CD4-positive, alpha-beta T cell (primary cell): ENCODE results near the gene GPR151. TPM values are rescaled to one million over a fixed set of nuclear protein-coding genes. Genes with fewer than 3 reads are reported as not detected.

Experiments
- ATAC-seq: fragments of 200-7000 bp; cut with Tn5 transposase; one replicate; pipeline ENCODE4 v1.10.0; 2022; ENCODE audit warnings: mild to moderate bottlenecking; ENCODE audit not compliant: poor library complexity
- CTCF ChIA-PET: fragments of 350-600 bp; sonication (Branson Sonifier 250); formaldehyde crosslinking; loops from one replicate; lab custom pipeline; 2021; ENCODE audit warnings: antibody characterized with exemption, inconsistent platforms; lab: Charles Lee
- POLR2A ChIA-PET: fragments of 350-600 bp; sonication (Branson Sonifier 250); formaldehyde crosslinking; loops from one replicate; lab custom pipeline; 2021; ENCODE audit warnings: antibody characterized with exemption, inconsistent platforms; lab: Charles Lee
- DNase-seq, 14 experiments: peaks; one replicate each; pipeline ENCODE4 v3.0.0-alpha.2; 2013 to 2020; ENCODE audit warnings: mixed read lengths in 2 of 14
- H3K27ac ChIP-seq, 2 donors: one replicate each; pipeline versions ENCODE4 v1.5.1 to v1.7.0; 2013; ENCODE audit warnings: low read length in 2 of 2, low read depth in 1 of 2, mild to moderate bottlenecking in 1 of 2
- H3K27me3 ChIP-seq, 2 experiments: 1 replicate in 1 of 2; 2 replicates in 1 of 2; pipeline versions ENCODE4 v1.6.1 to v1.7.0; 2013; ENCODE audit warnings: low read length in 2 of 2, control low read depth in 1 of 2, mild to moderate bottlenecking in 1 of 2, moderate library complexity in 1 of 2; ENCODE audit not compliant: insufficient read depth in 2 of 2, control insufficient read depth in 1 of 2
- H3K36me3 ChIP-seq: one replicate; pipeline ENCODE4 v1.6.1; 2013; ENCODE audit warnings: low read length, control low read depth; ENCODE audit not compliant: insufficient read depth
- H3K4me1 ChIP-seq: one replicate; pipeline ENCODE4 v1.6.1; 2013; ENCODE audit warnings: low read length, control low read depth; ENCODE audit not compliant: insufficient read depth
- H3K4me3 ChIP-seq: one replicate; pipeline ENCODE4 v1.5.1; 2013; ENCODE audit warnings: mild to moderate bottlenecking, low read length, moderate library complexity
- H3K9me3 ChIP-seq, 2 experiments: 1 replicate in 1 of 2; 2 replicates in 1 of 2; pipeline versions ENCODE4 v1.6.1 to v1.7.0; 2013; ENCODE audit warnings: low read length in 2 of 2, mild to moderate bottlenecking in 2 of 2, control low read depth in 1 of 2, moderate library complexity in 1 of 2; ENCODE audit not compliant: control insufficient read depth in 1 of 2, insufficient read depth in 1 of 2
- H3K27ac Mint-ChIP-seq: one replicate; pipeline ENCODE4 v1.8.0; 2020; ENCODE audit warnings: mixed read lengths
- H3K27me3 Mint-ChIP-seq: one replicate; pipeline ENCODE4 v1.8.0; 2021; ENCODE audit warnings: mixed read lengths
- H3K36me3 Mint-ChIP-seq: one replicate; pipeline ENCODE4 v1.8.0; 2021; ENCODE audit warnings: low read depth, mixed read lengths
- H3K4me1 Mint-ChIP-seq: one replicate; pipeline ENCODE4 v1.8.0; 2021; ENCODE audit warnings: low read depth, mixed read lengths
- H3K4me3 Mint-ChIP-seq: one replicate; pipeline ENCODE4 v1.8.0; 2020; ENCODE audit warnings: mild to moderate bottlenecking, mixed read lengths
- H3K9me3 Mint-ChIP-seq: one replicate; pipeline ENCODE4 v1.8.0; 2020; ENCODE audit warnings: mixed read lengths
- intact Hi-C, 2 experiments: fragments of 100-400 bp; cut with DNase I in 1 of 2; cut with micrococcal nuclease in 1 of 2; formaldehyde crosslinking; loops; one replicate each; pipeline versions ENCODE4 v1.15.1 to v1.9.0; 2023 to 2025; cut with DNase I, micrococcal nuclease
- polyA plus RNA-seq, 2 donors: library from polyadenylated mRNA; unstranded; fragments of 120-200 nt; gene quantifications; one replicate each; pipeline ENCODE4 v1.2.1, GENCODE V29; 2013
- total RNA-seq, 174 experiments: library from RNA in 2 of 174; stranded (reverse) in 2 of 174; gene quantifications; one replicate each; pipeline ENCODE4 v1.2.3 and lab custom pipeline; 2021 to 2026
- TF ChIP-seq, protein P1 (sequence below): fragments of 200-600 bp; IDR thresholded peaks from one replicate; pipeline ENCODE4 v1.8.0; 2022; ENCODE audit warnings: antibody characterized with exemption, mild to moderate bottlenecking

GPR151 gene
- not detected for total RNA-seq
- polyA plus RNA-seq (2013, experiment 1 of 2) = not detected
- polyA plus RNA-seq (2013, experiment 2 of 2) = not detected
- 0 to 0.20 (median 0) reads per million in 172 experiments for total RNA-seq (lab: John Stamatoyannopoulos, UW)

DNA sequence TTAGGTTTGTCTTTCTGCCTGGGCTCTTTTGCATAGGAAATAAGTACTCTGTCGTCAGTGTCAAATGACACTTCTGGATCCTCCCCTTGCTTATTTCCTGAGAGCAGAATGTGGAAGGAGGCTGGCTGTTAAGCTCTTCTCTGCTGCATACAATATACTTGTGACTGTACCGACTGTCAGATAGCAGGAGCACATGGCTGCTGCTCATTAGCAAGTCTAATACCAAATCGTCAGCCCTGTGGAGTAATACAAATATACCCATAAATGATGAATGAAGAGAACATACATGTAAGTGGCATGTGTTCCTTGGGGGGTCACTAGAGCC lies at the start of gene GPR151:
Gene GPR151 (minus strand): TSS at position 40 of the 325 bp plus-strand sequence. CDS start 77 bp downstream, outside the sequence.
- H3K4me1 ChIP-seq = no peaks in the 10 kb centered on the region
- CTCF ChIA-PET = interaction anchor here (1.1 kb wide), 1 partner anchor 12 kb away, joined by 4 read pairs; no protein-coding TSS in a partner anchor

DNA sequence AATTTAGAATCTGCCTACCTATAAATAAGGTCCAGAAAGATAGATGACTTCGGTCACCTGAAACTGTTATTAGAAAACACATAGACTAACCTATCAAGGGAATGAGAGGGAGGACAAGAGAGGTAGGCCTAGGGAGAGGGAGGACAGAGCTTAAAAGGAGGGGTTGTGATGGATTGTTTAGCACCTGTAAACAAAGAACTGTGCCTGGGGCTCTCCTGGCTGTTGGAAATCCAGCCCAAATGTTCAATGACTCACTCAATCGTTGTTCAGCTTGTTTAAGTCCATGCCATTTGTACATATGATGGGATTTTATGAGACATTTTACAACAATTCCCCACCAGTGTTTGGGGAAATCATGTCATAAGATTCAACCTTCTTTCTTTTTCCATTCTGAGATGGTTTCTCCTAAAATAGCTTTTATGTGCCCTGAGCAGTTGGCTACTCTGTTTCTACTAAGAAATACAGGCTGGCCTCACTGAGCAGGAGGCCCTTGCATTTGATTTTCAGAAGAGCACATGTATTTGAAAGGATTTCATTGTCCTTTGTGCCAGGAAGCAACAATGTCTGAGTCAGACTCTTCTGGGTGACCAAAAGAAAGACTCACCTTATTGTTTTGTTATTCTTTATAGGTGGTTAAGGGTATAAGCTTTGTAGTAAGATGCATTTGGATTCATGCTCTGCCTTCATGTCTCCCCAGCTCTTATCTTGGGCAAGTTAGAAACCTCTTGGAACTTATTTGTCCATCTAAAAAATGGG lies 48.2 kb upstream of the GPR151 start:
- DNase-seq = no peak
- Mint-ChIP-seq H3K4me1 (no peaks in the 10 kb centered on the region), H3K27me3 (no peaks in the 10 kb centered on the region), H3K36me3 (no peaks in the 10 kb centered on the region), H3K4me3 (no peak overlapping the region), H3K9me3 (no peaks in the 10 kb centered on the region), H3K27ac (no peak overlapping the region)
- TF ChIP-seq, protein P1, sequence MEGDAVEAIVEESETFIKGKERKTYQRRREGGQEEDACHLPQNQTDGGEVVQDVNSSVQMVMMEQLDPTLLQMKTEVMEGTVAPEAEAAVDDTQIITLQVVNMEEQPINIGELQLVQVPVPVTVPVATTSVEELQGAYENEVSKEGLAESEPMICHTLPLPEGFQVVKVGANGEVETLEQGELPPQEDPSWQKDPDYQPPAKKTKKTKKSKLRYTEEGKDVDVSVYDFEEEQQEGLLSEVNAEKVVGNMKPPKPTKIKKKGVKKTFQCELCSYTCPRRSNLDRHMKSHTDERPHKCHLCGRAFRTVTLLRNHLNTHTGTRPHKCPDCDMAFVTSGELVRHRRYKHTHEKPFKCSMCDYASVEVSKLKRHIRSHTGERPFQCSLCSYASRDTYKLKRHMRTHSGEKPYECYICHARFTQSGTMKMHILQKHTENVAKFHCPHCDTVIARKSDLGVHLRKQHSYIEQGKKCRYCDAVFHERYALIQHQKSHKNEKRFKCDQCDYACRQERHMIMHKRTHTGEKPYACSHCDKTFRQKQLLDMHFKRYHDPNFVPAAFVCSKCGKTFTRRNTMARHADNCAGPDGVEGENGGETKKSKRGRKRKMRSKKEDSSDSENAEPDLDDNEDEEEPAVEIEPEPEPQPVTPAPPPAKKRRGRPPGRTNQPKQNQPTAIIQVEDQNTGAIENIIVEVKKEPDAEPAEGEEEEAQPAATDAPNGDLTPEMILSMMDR = no peak
- POLR2A ChIA-PET = no interaction called here
- H3K4me3 ChIP-seq = no peak overlapping the region
- H3K27me3 ChIP-seq = peaks cover 0 to 5% of the 10 kb centered on the region in 2 experiments
- intact Hi-C loops = no loop called here
- H3K36me3 ChIP-seq = no peaks in the 10 kb centered on the region
- H3K9me3 ChIP-seq = no peaks in the 10 kb centered on the region
- CTCF ChIA-PET = no interaction called here
- no peak overlapping the region for H3K27ac ChIP-seq
- no peaks in the 10 kb centered on the region for H3K4me1 ChIP-seq
- ATAC-seq = no peak

More for the DNA sequence above, at the start of gene GPR151:
- Histone ChIP-seq H3K27ac (no peak within 1 kb of the TSS), H3K36me3 (peaks cover 5% of the 10 kb centered on the region), H3K9me3 (no peaks in the 10 kb centered on the region), H3K4me3 (no peak within 1 kb of the TSS), H3K27me3 (no peaks in the 10 kb centered on the region)
- ATAC-seq (no peak), DNase-seq (no peak)
- Mint-ChIP-seq H3K4me3 (no peak within 1 kb of the TSS), H3K27ac (no peak within 1 kb of the TSS), H3K4me1 (no peaks in the 10 kb centered on the region), H3K27me3 (no peaks in the 10 kb centered on the region), H3K36me3 (peaks cover 16% of the 10 kb centered on the region), H3K9me3 (no peaks in the 10 kb centered on the region)
- POLR2A ChIA-PET = no interaction called here
- TF ChIP-seq, protein P1 = no peak
- intact Hi-C loops = no loop called here

DNA sequence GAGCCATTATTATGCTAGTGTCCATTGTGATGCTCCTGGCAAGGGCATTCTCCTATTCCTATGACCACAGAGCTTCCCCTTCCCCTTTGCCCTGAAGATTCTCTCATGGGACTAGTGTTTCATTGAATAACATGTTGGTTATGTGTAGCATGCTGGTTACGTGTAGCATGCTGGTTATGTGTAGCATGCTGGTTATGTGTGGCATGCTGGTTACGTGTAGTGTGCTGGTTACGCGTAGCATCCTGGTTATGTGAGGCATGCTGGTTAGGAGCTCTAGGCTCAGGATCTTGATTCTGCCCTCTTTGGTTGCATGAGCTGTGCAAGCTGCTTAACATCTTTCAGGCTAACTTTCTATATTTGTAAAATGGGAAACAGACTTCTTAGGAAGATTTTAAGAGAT lies 46.5 kb upstream of the GPR151 start:
- H3K36me3 ChIP-seq = no peaks in the 10 kb centered on the region
- no peak overlapping the region for H3K4me3 ChIP-seq
- no peak for DNase-seq
- intact Hi-C loops = no loop called here
- peaks cover 0 to 5% of the 10 kb centered on the region in 2 experiments for H3K27me3 ChIP-seq
- ATAC-seq = no peak
- H3K27ac Mint-ChIP-seq = no peak overlapping the region
- H3K9me3 Mint-ChIP-seq = no peaks in the 10 kb centered on the region
- no peak overlapping the region for H3K27ac ChIP-seq
- no peaks in the 10 kb centered on the region for H3K4me1 ChIP-seq
- no peaks in the 10 kb centered on the region for H3K4me1 Mint-ChIP-seq
- H3K27me3 Mint-ChIP-seq = peaks cover 3% of the 10 kb centered on the region
- H3K36me3 Mint-ChIP-seq = no peaks in the 10 kb centered on the region
- ChIA-PET POLR2A (no interaction called here), CTCF (interaction anchor here (1.2 kb wide), 1 partner anchor 10 kb away, joined by 3 read pairs; no protein-coding TSS in a partner anchor)
- H3K9me3 ChIP-seq = no peaks in the 10 kb centered on the region
- TF ChIP-seq, protein P1 = no peak
- no peak overlapping the region for H3K4me3 Mint-ChIP-seq
